NCI-H1417 (cell line): ENCODE results near the gene TBC1D2B.

Source experiments
- DNase-seq, 3 experiments: peaks; one replicate each; lab custom pipeline; 2025; lab: John Stamatoyannopoulos, UW

TBC1D2B gene

DNA sequence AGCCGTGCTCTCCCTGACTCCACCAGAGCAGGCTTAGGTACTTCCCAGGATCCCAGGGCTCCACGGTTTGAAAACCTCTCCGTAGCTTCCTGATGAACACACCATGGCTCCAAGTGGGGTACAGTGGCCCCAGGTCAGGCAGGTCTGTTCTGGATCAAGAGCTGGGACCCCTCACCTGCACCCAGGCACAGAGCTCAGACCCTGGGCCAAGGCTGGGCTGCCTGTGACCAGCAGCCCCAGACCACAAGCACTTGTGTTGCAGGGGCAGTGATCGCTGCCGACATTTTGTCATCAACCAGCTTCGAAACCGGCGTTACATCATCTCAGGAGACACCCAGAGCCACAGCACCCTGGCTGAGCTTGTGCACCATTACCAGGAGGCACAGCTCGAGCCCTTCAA lies 20.2 kb upstream of the TBC1D2B start:
- DNase-seq = no peak

- no peak for DNase-seq
These were observed 15.9 kb upstream of the TBC1D2B start for GRCh38 chr15:78093242-78094020.

- DNase-seq = no peak
These were observed 14.9 kb upstream of the TBC1D2B start, which contains the start of gene SH2D7 for GRCh38 chr15:78092261-78093041. SH2D7 (plus strand) TSS chr15:78092561; CDS start chr15:78092585, 24 bp downstream.

- no peak for DNase-seq
These were observed 13.0 kb upstream of the TBC1D2B start for GRCh38 chr15:78090422-78091063.

GRCh38 chr15:78088773-78089080 lies 11.2 kb upstream of the TBC1D2B start:
- DNase-seq = no peak

DNA sequence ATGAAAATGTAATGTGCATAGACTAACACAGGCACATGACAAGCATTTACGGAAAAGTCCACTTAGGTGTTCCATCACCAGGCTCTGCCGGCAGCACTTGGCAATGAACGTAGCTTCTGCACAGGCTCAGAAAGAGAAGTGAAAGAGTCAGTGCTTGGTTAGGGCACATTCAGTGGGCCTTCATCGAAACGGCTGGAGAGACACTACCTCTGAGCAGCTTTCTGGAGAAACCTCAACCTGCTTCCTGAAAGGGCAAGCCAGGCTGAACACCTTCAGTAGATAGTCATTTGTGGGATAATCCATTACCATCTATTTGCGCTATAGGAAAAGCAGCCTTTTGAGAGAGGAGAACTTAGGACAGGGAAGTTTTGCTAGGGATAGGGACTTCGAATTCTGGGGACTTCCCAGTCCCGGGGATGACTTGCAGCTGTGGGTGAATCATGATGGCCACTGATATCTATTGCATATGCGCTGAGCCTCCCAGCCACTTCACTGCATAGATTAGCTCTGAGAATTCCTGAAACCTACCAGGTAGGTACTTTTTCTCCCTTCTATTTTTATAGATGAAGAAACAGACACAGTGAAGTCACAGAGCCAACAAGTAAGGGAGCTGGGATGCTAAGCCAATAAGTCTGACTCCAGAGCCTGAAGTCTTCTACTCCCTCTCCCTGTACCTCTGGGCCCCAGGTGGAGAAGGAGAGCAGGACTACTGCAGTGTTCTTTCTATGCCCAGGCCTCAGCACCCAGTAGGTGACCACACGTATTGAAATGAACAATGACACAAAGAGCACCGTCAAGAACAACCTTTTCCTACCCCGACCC lies 10.7 kb upstream of the TBC1D2B start:
- DNase-seq = no peak

GRCh38 chr15:78085928-78086327 lies 8.4 kb upstream of the TBC1D2B start:
- DNase-seq = no peak

DNA sequence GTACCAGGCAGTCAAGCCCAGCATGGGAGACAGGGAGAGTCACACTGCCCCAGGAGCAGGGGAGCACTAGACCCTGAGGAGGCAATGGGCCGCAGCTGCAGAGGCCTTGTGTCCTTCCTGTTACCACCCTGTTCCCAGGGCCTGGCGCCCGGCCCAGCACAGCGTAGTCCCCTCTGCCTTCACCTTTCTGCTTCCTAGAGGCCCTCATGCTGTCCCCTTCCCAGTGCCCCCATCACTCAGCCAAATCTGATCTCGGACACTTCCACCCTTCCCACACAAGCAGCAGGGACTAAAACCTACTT lies 6.9 kb upstream of the TBC1D2B start:
- no peak for DNase-seq

GRCh38 chr15:78083687-78084448 lies 6.4 kb upstream of the TBC1D2B start:
- DNase-seq = no peak

- no peak for DNase-seq
These were observed 5.7 kb upstream of the TBC1D2B start for GRCh38 chr15:78083186-78083585.

DNA sequence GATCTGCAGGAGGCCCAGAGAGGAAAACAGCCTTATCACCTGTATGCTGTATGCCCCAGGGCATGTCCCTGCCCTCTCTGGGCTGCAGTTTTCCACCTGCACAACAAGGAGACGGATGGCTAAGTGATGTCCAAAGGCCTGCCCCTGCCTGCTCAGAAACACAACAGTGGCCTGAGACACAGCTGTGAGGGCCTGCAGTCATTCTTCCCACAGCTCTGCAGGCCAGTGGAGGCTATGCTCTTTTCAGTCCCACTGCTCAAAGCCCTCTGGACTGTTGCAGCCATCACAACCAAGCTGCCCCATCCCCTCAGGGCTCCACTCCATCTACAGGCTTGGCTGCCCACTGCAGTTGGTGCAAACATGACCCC lies 5.2 kb upstream of the TBC1D2B start:
- no peak for DNase-seq

GRCh38 chr15:78082106-78082742 lies 4.7 kb upstream of the TBC1D2B start:
- DNase-seq = no peak

DNA sequence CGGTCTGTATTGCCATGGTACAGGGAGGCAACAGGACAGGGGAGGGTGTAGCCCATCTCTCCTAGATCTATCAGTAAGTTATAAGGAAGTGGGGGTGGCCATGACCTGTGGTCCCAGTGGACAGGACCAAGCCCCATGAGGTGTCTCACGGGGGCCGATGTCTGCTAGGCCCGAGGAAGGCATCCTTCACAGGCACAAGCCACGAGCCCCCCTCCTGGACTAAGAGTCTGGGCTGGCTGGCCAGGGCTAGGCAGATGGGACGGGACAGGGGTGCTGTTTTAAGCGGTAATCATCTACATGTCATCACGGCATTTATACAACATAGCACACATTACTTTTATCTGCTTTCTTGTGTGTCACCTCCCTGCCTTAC lies 2.6 kb upstream of the TBC1D2B start:
- no peak for DNase-seq

- DNase-seq = no peak
These were observed 2.0 kb upstream of the TBC1D2B start for GRCh38 chr15:78079298-78080087.

- peak in 1 of 3 experiments; percentile 85 for DNase-seq
These were observed 330 bp upstream of the TBC1D2B start for GRCh38 chr15:78077871-78078210.

- DNase-seq = peak in 1 of 3 experiments; percentile 54
These were observed 1.1 kb downstream of the TBC1D2B start for GRCh38 chr15:78076231-78077052.

DNA sequence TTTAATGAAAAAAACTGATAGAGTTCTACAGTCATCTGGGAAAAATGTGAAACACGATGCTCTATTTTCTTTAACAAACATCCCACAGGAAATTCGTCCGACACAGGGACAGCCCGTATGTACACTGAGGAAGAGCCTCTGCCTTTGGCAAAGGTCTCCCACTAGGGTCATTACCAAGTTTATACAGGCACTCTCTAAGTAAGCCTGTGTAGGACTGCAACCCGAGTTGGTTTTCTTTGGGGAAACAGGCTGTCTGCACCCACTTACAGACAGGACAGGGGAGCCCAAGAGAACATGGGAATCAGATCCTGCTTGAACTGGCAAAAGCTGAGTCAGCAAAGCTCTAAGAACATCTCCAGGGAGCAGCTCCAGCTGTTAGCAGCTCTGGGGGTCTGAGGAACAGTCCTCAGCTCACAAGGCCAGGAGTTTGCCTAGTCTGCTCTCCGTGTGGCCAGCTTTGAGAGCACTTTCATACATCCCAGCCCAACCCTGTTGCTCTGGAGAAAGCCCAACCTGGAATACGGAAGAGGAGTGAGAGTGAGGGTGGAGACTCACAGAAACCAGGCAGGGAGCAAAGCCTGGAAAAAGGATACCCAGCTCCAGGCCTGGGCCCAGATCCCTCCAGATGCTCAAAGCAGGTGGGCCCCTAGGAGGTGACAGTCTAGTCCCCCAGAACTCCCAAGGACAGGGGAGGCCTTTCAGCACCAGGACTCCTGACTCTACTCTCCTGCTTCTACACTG lies 1.9 kb downstream of the TBC1D2B start:
- DNase-seq = peak; percentile 33 to 65 (median 45)

GRCh38 chr15:78073046-78073787 lies 4.3 kb downstream of the TBC1D2B start:
- DNase-seq = no peak
